Thyroid gland (tissue), 4 donors: ENCODE measurements around the gene AAGAB. TPM values are rescaled to one million over a fixed set of nuclear protein-coding genes. Genes with fewer than 3 reads are reported as not detected.

Source experiments
- DNase-seq, 2 donors: peaks; one replicate each; pipeline ENCODE4 v3.0.0-alpha.2; 2019
- H3K27ac ChIP-seq, 3 donors: fragments of 200-600 bp; sonication (generic); 1 replicate in 2 of 3; 2 replicates in 1 of 3; pipeline ENCODE4 v1.5.1; 2016 to 2019; ENCODE audit warnings: mild to moderate bottlenecking in 1 of 3, moderate library complexity in 1 of 3
- H3K27me3 ChIP-seq: fragments of 200-600 bp; sonication (generic); one replicate; pipeline ENCODE4 v1.5.1; 2019
- H3K36me3 ChIP-seq, 2 donors: fragments of 200-600 bp; sonication (generic); one replicate each; pipeline ENCODE4 v1.5.1; 2016 to 2019
- H3K4me1 ChIP-seq, 2 donors: fragments of 200-600 bp; sonication (generic); one replicate each; pipeline ENCODE4 v1.5.1; 2017 to 2019
- H3K4me3 ChIP-seq, 3 donors: fragments of 200-600 bp; sonication (generic); replicated peaks in 1 of 3; 1 replicate in 2 of 3; 2 replicates in 1 of 3; pipeline ENCODE4 v1.5.1; 2016; ENCODE audit warnings: mild to moderate bottlenecking in 1 of 3
- H3K9me3 ChIP-seq: fragments of 200-600 bp; sonication (generic); one replicate; pipeline ENCODE4 v1.5.1; 2017
- POLR2A ChIP-seq, 2 donors: fragments of 450-650 bp; IDR thresholded peaks; one replicate each; pipeline ENCODE4 v1.6.1; 2017; ENCODE audit warnings: antibody characterized with exemption in 2 of 2, mild to moderate bottlenecking in 2 of 2, moderate library complexity in 1 of 2
- WGBS, 2 donors: methylation state at CpG; one replicate each; pipeline ENCODE4 v1.1.5; 2017; 5-methylcytosine and 5-hydroxymethylcytosine counted together
- intact Hi-C: fragments of 100-400 bp; cut with DNase I; formaldehyde crosslinking; loops from one replicate; pipeline ENCODE4 v1.15.1; 2023
- total RNA-seq, 4 donors: library from RNA; depleted of rRNA; stranded (reverse); fragments of >200 nt; gene quantifications; one replicate each; pipeline ENCODE4 v1.2.3, GENCODE V29; 2016
- TF ChIP-seq, protein P1 (sequence below), 6 experiments: fragments of 200-600 bp in 3 of 6; fragments of 450-650 bp in 3 of 6; sonication (generic) in 3 of 6; IDR thresholded peaks; one replicate each; pipeline ENCODE4 v1.5.1; 2016 to 2019; ENCODE audit warnings: antibody characterized with exemption in 6 of 6, mild to moderate bottlenecking in 2 of 6, inconsistent platforms in 1 of 6, moderate library complexity in 1 of 6

Gene AAGAB, protein sequence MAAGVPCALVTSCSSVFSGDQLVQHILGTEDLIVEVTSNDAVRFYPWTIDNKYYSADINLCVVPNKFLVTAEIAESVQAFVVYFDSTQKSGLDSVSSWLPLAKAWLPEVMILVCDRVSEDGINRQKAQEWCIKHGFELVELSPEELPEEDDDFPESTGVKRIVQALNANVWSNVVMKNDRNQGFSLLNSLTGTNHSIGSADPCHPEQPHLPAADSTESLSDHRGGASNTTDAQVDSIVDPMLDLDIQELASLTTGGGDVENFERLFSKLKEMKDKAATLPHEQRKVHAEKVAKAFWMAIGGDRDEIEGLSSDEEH
- 10 to 100 TPM; 53.7 to 61.9 (median 54.6) TPM for total RNA-seq

DNA sequence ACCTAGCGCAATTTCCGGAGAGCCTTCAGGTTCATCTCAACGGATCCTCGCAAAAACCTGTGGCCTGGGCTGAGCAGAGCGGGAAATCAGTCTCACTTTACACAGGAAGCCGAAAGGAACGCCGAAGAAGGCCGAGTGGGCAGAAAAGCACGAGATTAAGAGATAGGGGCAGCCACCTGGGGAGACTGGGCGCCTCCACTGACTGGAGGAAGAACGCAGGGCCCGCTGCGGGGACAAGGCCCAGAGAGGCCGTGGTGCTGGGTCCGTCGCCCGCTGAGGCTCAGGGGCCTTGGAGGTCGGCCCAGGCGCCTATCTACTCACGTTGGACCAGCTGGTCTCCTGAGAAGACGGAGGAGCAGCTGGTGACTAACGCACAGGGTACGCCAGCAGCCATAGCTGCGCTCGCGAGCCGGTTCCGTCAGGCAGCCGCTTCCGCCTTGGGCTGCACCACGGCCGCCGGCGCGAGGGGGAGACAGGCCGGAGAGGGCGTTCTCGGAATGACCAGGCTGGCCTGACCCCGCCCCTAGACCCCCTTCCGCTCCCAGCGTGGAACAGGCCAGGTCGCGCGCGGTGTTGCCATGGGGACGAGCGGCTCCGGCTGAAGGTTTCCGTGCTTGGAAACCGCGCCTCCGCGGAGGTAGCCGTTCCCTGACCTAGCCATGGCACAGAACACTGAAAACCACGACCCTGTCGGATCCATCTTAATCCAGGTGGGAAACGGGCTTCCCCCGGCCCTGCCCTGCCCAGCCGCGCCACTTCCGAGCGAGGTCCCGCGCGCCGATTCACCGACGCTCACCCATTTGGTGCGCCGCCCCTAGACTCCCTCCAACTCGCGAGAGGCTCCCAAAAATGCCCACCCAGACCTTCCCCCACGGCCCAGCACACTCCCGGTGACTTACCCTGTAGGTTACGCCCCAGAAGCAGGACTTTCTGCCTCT, at the start of gene AAGAB, which contains the start of gene IQCH:
TSS of gene AAGAB (minus strand) at position 424 of the 938 bp plus-strand sequence. CDS start at position 394, 30 bp downstream.
TSS of gene IQCH (plus strand) at position 549 of the 938 bp plus-strand sequence. CDS start at position 660, 111 bp downstream.
- Histone ChIP-seq H3K9me3 (no peaks in the 10 kb centered on the region), H3K4me1 (peaks cover 5 to 23% of the 10 kb centered on the region in 2 donors), H3K27me3 (no peaks in the 10 kb centered on the region), H3K4me3 (peak within 1 kb of the TSS; percentile 31 to 99 (median 81)), H3K27ac (peak within 1 kb of the TSS; percentile 67 to 88 (median 81)), H3K36me3 (no peaks in the 10 kb centered on the region)
- WGBS, 2 donors = 0 to 1% methylated on average over 15 to 68 of the region's 76 CpGs
- DNase-seq = peak; percentile 98 to 99
- TF ChIP-seq POLR2A (IDR thresholded peaks at IDR 0.05) = peak; percentile 47 to 86
- TF ChIP-seq, protein P1, sequence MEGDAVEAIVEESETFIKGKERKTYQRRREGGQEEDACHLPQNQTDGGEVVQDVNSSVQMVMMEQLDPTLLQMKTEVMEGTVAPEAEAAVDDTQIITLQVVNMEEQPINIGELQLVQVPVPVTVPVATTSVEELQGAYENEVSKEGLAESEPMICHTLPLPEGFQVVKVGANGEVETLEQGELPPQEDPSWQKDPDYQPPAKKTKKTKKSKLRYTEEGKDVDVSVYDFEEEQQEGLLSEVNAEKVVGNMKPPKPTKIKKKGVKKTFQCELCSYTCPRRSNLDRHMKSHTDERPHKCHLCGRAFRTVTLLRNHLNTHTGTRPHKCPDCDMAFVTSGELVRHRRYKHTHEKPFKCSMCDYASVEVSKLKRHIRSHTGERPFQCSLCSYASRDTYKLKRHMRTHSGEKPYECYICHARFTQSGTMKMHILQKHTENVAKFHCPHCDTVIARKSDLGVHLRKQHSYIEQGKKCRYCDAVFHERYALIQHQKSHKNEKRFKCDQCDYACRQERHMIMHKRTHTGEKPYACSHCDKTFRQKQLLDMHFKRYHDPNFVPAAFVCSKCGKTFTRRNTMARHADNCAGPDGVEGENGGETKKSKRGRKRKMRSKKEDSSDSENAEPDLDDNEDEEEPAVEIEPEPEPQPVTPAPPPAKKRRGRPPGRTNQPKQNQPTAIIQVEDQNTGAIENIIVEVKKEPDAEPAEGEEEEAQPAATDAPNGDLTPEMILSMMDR (IDR thresholded peaks at IDR 0.05) = no peak
- intact Hi-C loops = loop anchor here (10.0 kb wide), 1 partner anchor 190 kb away; the partner anchor contains the start of gene SMAD3

DNA sequence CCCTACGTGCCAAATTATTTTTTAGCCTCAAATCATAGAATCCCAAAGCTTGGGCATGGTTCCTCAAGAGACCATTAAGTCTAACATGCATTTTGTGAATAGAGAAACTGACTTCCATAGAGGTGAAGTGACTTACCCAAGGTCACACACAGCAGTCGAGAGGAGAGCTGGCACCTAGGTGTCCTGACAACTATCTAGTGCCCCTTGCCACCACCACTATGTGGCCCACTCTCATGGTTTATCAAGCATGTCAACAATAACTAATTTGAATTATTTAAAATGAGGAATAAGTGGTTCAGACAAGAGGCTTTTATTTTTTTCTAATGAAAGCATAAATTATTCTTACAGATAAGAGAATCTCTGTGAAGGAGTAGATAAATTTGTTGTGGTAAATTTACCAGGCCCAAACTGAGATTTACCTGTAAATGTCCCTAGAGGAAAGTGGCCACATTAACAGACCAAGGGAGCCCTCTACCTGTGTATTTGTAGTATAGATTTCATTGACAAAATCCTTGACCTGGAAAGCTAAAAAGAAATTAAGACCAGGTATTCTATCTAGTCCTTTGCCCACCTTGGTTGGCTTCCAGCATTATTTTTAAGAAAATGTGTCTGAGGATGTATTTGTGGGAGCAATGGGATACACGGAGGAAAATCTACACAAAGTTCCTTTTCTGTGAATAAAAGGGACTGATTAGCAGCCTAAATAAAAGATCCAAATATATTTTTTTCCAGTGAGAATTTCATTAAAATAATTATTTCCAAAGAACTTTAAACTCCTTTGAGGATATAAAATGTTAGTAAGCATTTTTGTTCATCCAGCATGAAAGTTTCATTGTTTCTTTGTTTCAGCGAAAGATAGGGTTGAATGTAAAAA, 49.3 kb upstream of the AAGAB start:
- H3K27ac ChIP-seq = no peak overlapping the region
- H3K4me3 ChIP-seq = no peak overlapping the region
- H3K4me1 ChIP-seq = peaks cover 0 to 6% of the 10 kb centered on the region in 2 donors
- peak; percentile 17 to 25 for DNase-seq
- H3K36me3 ChIP-seq = no peaks in the 10 kb centered on the region
- H3K27me3 ChIP-seq = no peaks in the 10 kb centered on the region
- no peak for TF ChIP-seq POLR2A (IDR thresholded peaks at IDR 0.05)
- TF ChIP-seq, protein P1 (IDR thresholded peaks at IDR 0.05) = peak in 5 of 6 experiments; percentile 12 to 85 (median 55)
- 65 to 69% methylated on average over 4 of the region's 4 CpGs for WGBS, 2 donors
- intact Hi-C loops = no loop called here
- no peaks in the 10 kb centered on the region for H3K9me3 ChIP-seq

DNA sequence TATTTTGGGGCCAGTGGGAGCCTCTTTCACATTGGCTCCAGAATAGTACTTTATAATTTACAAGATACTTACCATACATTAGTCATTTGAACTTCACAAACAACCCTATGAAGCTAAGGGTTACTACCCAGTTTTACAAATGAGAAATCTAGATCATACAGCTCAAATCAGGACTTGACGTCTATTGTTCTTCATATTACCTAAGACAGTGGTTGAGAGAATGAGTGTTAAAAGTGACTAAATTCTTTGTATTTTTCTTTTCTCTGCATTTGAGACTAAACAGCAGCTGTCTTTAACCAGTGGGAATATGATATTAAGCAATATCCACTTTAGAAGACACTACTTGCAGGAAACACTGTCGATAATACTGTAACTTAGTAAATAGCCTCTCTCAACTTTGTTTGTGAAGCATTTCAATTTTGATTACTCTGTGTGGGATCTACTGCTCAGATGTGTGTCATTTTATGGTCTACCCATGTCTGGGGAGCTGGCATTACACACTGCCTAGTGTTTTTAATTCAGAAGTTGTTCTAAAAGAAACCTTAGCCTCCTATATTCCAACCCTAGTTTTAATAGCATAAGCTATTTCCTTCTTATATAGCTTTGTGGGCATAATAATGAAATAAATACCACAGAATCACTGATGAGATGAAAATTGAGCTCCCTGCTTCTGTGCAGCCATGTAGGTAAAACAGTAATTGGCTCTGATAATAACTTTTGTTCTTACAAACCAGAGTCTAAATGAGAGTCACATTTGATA, 46.0 kb upstream of the AAGAB start:
- Histone ChIP-seq H3K36me3 (no peaks in the 10 kb centered on the region), H3K27me3 (no peaks in the 10 kb centered on the region), H3K27ac (no peak overlapping the region), H3K4me3 (no peak overlapping the region), H3K4me1 (peaks cover 0 to 6% of the 10 kb centered on the region in 2 donors), H3K9me3 (no peaks in the 10 kb centered on the region)
- no peak for TF ChIP-seq POLR2A (IDR thresholded peaks at IDR 0.05)
- TF ChIP-seq, protein P1 (IDR thresholded peaks at IDR 0.05) = no peak
- DNase-seq = no peak
- 78 to 84% methylated on average over 2 of the region's 2 CpGs for WGBS, 2 donors
- intact Hi-C loops = no loop called here

DNA sequence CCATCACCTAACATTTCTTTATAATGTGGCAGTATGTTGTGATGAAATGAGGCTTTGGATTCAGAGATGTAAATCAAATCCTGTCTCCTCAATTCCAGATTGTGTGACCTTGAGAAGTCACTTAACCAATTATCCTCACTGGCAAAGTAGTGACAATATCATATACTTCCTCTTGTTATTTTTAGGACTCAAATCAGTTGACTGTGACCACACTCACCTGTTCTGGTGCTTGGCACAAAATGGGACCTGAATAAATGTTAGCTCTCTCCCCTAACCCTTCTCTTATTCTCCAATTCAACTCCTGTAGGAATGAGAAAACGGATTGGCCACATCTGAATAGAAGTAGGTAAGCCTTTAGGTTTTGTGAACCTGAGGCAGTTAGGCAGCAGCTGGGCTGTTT, 42.2 kb upstream of the AAGAB start:
- H3K36me3 ChIP-seq = no peaks in the 10 kb centered on the region
- WGBS, 2 donors = 81 to 86% methylated on average over 1 of the region's 1 CpG
- no peak overlapping the region for H3K4me3 ChIP-seq
- H3K4me1 ChIP-seq = peaks cover 0 to 6% of the 10 kb centered on the region in 2 donors
- no peak overlapping the region for H3K27ac ChIP-seq
- H3K27me3 ChIP-seq = no peaks in the 10 kb centered on the region
- intact Hi-C loops = no loop called here
- no peak for TF ChIP-seq POLR2A (IDR thresholded peaks at IDR 0.05)
- TF ChIP-seq, protein P1 (IDR thresholded peaks at IDR 0.05) = no peak
- H3K9me3 ChIP-seq = no peaks in the 10 kb centered on the region
- no peak for DNase-seq
